K562 (cell line): Measurements from ENCODE around the gene CDCA7. TPM values are rescaled to one million over a fixed set of nuclear protein-coding genes. Genes with fewer than 3 reads are reported as not detected.

Experiments
- ATAC-seq: fragments of 200-7000 bp; cut with Tn5 transposase; 3 replicates; pipeline ENCODE4 v1.9.1; 2020; ENCODE audit warnings: moderate library complexity
- BruUV-seq: library from RNA; stranded (reverse); fragments of 400-500 nt; replicated peaks from 2 replicates; lab custom pipeline; 2021; lab: Mats Ljungman, UMichigan
- CTCF ChIA-PET: fragments of 300-600 bp; formaldehyde crosslinking; extraction: SDS; loops from one replicate; lab custom pipeline; 2021; ENCODE audit warnings: low intra/inter-chr PET ratio; lab: Yijun Ruan, JAX
- POLR2A ChIA-PET: fragments of 300-600, 350-650 bp; sonication (Branson Sonifier 250); formaldehyde crosslinking; extraction: SDS; loops from one replicate; lab custom pipeline; 2021; ENCODE audit warnings: antibody characterized with exemption, inconsistent platforms; lab: Yijun Ruan, JAX
- DNase-seq, 4 experiments: peaks; one replicate each; pipeline versions ENCODE4 v3.0.0 to v3.0.0-alpha.2; 2011 to 2018; ENCODE audit warnings: low spot score in 3 of 4, mixed read lengths in 3 of 4; ENCODE audit errors: extremely low read depth in 1 of 4
- FAIRE-seq: peaks from 2 replicates; lab custom pipeline; 2011; peaks lifted over from hg19 to GRCh38; lab: Jason Lieb, UNC
- H2AFZ ChIP-seq: 2 replicates; pipeline ENCODE4 v1.6.0; 2011; ENCODE audit warnings: low read depth, low read length, control low read depth, inconsistent platforms
- H3K27ac ChIP-seq: fragments of 200-600 bp; 3 replicates; pipeline ENCODE4 v1.8.0; 2011; ENCODE audit warnings: low read depth, mild to moderate bottlenecking, control low read depth, inconsistent platforms, low read length, moderate library complexity, mixed read lengths; ENCODE audit errors: extremely low read depth
- H3K27me3 ChIP-seq, 2 experiments: fragments of 300-600 bp in 1 of 2; 2 replicates in 1 of 2; 3 replicates in 1 of 2; pipeline versions ENCODE4 v1.6.0 to v1.8.0; 2011; ENCODE audit warnings: inconsistent platforms in 2 of 2, low read length in 2 of 2, mild to moderate bottlenecking in 1 of 2, mixed read lengths in 1 of 2, moderate library complexity in 1 of 2; ENCODE audit not compliant: control insufficient read depth in 2 of 2, insufficient read depth in 2 of 2
- H3K36me3 ChIP-seq: fragments of 300-600 bp; 3 replicates; pipeline ENCODE4 v1.8.0; 2011; ENCODE audit warnings: mild to moderate bottlenecking, low read length, inconsistent platforms; ENCODE audit not compliant: control insufficient read depth, insufficient read depth
- H3K4me1 ChIP-seq, 2 experiments: fragments of 200-600 bp in 1 of 2; replicated peaks in 1 of 2; 2 replicates in 1 of 2; 3 replicates in 1 of 2; pipeline versions ENCODE4 v1.5.1 to v1.8.0; 2011; ENCODE audit warnings: inconsistent platforms in 2 of 2, low read length in 2 of 2, mild to moderate bottlenecking in 1 of 2, mixed read lengths in 1 of 2, moderate library complexity in 1 of 2; ENCODE audit not compliant: control insufficient read depth in 2 of 2, insufficient read depth in 2 of 2
- H3K4me2 ChIP-seq: 2 replicates; pipeline ENCODE4 v1.6.1; 2011; ENCODE audit warnings: low read length, control low read depth, inconsistent platforms, mixed read lengths; ENCODE audit not compliant: insufficient read depth
- H3K4me3 ChIP-seq: fragments of 200-600 bp; sonication (generic), shearing (Covaris generic); 2 replicates; pipeline ENCODE4 v1.5.1; 2016; ENCODE audit warnings: control low read depth, inconsistent platforms
- H3K79me2 ChIP-seq: fragments of 200-600 bp; 3 replicates; pipeline ENCODE4 v1.8.0; 2011; ENCODE audit warnings: low read length, inconsistent platforms; ENCODE audit not compliant: control insufficient read depth, insufficient read depth
- H3K9ac ChIP-seq, 2 experiments: 2 replicates each; pipeline versions ENCODE4 v1.6.0 to v1.6.1; 2011; ENCODE audit warnings: low read depth in 2 of 2, low read length in 2 of 2, control low read depth in 1 of 2, inconsistent platforms in 1 of 2, mild to moderate bottlenecking in 1 of 2, mixed read lengths in 1 of 2; ENCODE audit not compliant: insufficient read depth in 1 of 2
- H3K9me1 ChIP-seq: one replicate; pipeline ENCODE4 v1.6.0; 2011; ENCODE audit warnings: inconsistent platforms, mild to moderate bottlenecking, low read length, moderate library complexity; ENCODE audit not compliant: control insufficient read depth, insufficient read depth
- H3K9me3 ChIP-seq: replicated peaks from 2 replicates; pipeline ENCODE4 v1.5.1; 2011; ENCODE audit warnings: low read depth, low read length, inconsistent platforms; ENCODE audit not compliant: control insufficient read depth, insufficient read depth
- H4K20me1 ChIP-seq: replicated peaks from 2 replicates; pipeline ENCODE4 v1.6.1; 2011; ENCODE audit warnings: low read length, inconsistent platforms, mixed read lengths; ENCODE audit not compliant: control insufficient read depth, insufficient read depth
- ATF6 ChIP-seq: sonication (generic); formaldehyde crosslinking; IDR thresholded peaks from 2 replicates; pipeline ENCODE4 v1.4.0; 2020; ENCODE audit warnings: mild to moderate bottlenecking, missing genetic modification reagents
- HNRNPL ChIP-seq: fragments of 200-400 bp; formaldehyde crosslinking; IDR thresholded peaks from 2 replicates; pipeline ENCODE4 v1.6.1; 2017; ENCODE audit warnings: low read depth, mild to moderate bottlenecking, low read length
- ID3 ChIP-seq, 2 experiments: fragments of 250-450 bp in 1 of 2; fragments of 450-650 bp in 1 of 2; sonication (Bioruptor Pico) in 1 of 2; IDR thresholded peaks; 2 replicates each; pipeline versions ENCODE4 v1.6.1 to v1.8.0; 2016 to 2021; ENCODE audit warnings: mild to moderate bottlenecking in 2 of 2, moderate library complexity in 2 of 2, missing compliant biosample characterization in 1 of 2, missing genetic modification characterization in 1 of 2
- MEIS2 ChIP-seq: fragments of 450-650 bp; IDR thresholded peaks from 2 replicates; pipeline ENCODE4 v1.6.1; 2014; ENCODE audit warnings: mild to moderate bottlenecking; ENCODE audit not compliant: partially characterized antibody
- PKNOX1 ChIP-seq: fragments of 450-650 bp; IDR thresholded peaks from 2 replicates; pipeline ENCODE4 v1.6.1; 2016
- ZNF79 ChIP-seq: fragments of 250-450 bp; sonication (Bioruptor Pico); IDR thresholded peaks from 2 replicates; pipeline ENCODE4 v1.4.0; 2020; ENCODE audit warnings: low read depth, mild to moderate bottlenecking, moderate library complexity
- WGBS: fragments of 100-300 bp; shearing (Covaris generic); methylation state at CpG from one replicate; pipeline ENCODE4 v1.1.6; 2016; ENCODE audit warnings: low coverage, mixed read lengths; ENCODE audit not compliant: insufficient coverage; ENCODE audit errors: missing lambda C conversion rate; 5-methylcytosine and 5-hydroxymethylcytosine counted together
- in situ Hi-C: fragments of 300-500 bp; cut with MboI; formaldehyde crosslinking; loops from 4 replicates; pipeline ENCODE4 v1.15.0; 2018; ENCODE audit warnings: inconsistent platforms, mixed read lengths
- intact Hi-C: fragments of 100-400 bp; cut with micrococcal nuclease; formaldehyde crosslinking; loops from 2 replicates; pipeline ENCODE4 v1.14.2; 2022
- polyA plus RNA-seq, 8 experiments: library from polyadenylated mRNA; depleted of rRNA in 4 of 8; stranded (reverse) in 5 of 8; unstranded in 3 of 8; fragments of >200 nt; fragmentation: Nextera tagmentation in 2 of 8; fragmentation: Illumina TruSeq in 1 of 8; extraction: Ambion mirVana in 2 of 8; extraction: Trizol in 1 of 8; gene quantifications; 2 replicates each; pipeline versions ENCODE4 v1.2.1 to v1.2.3, GENCODE V29; 2011 to 2014; ENCODE audit warnings: inconsistent platforms in 1 of 8, missing spikeins in 1 of 8
- total RNA-seq, 7 experiments: library from RNA; depleted of rRNA in 6 of 7; stranded (reverse); fragments of >200 nt in 6 of 7; fragmentation: Illumina TruSeq in 2 of 7; extraction: Trizol in 2 of 7; gene quantifications; 2 replicates each; pipeline versions ENCODE4 v1.2.1 to v1.2.3, GENCODE V29; 2011 to 2021; ENCODE audit warnings: low replicate concordance in 1 of 7

The CDCA7 gene
- total and polyA plus RNA-seq, 9 of the 15 experiments (the other 6 are each of a cell fraction or from before 2014, with no cell fraction given) = 28.5 to 122 (median 51.0) TPM

GRCh38 chr2:173358616-173359015, 3.9 kb downstream of the CDCA7 start:
- DNase-seq (no peak), ATAC-seq (no peak), FAIRE-seq (no peak)
- intact Hi-C loops = loop anchor here (10.0 kb wide), 1 partner anchor 144 kb away; no protein-coding TSS in a partner anchor
- Histone ChIP-seq H3K27ac (peak overlapping the region; percentile 9; the same call in 1 of the 3 replicates), H3K4me1 (peaks cover 15 to 22% of the 10 kb centered on the region in 2 experiments; a peak in 4 of 5 replicates), H3K27me3 (no peaks in the 10 kb centered on the region), H3K9ac (no peak overlapping the region), H2AFZ (no peak overlapping the region), H3K36me3 (peaks cover 69% of the 10 kb centered on the region), H3K4me2 (no peak overlapping the region), H3K4me3 (no peak overlapping the region), H3K79me2 (peaks cover 67% of the 10 kb centered on the region), H3K9me1 (peaks cover 3% of the 10 kb centered on the region), H4K20me1 (peaks cover 17% of the 10 kb centered on the region; the same call in 1 of the 2 replicates), H3K9me3 (no peaks in the 10 kb centered on the region)
- WGBS = 63% methylated on average over 5 of the region's 5 CpGs
- no TSS peak for BruUV-seq
- TF ChIP-seq HNRNPL (no peak), ID3 (CRISPR knock-in tag; IDR thresholded peaks at IDR 0.05) (no peak), ID3 (tag; IDR thresholded peaks at IDR 0.05) (no peak), MEIS2 (peak; percentile 34), ATF6 (CRISPR knock-in tag) (no peak), PKNOX1 (peak; percentile 41; the same call in 1 of the 2 replicates), ZNF79 (CRISPR knock-in tag) (no peak)
- in situ Hi-C loops = no loop called here
- POLR2A ChIA-PET = no interaction called here
- CTCF ChIA-PET = no interaction called here
